Esophagus squamous epithelium (tissue), 5 donors: ENCODE data around the gene MCM5. TPM values are rescaled to one million over a fixed set of nuclear protein-coding genes. Genes with fewer than 3 reads are reported as not detected.
"Not testable (repeated sequence)": the region's sequence is repeated elsewhere in the genome, so short reads cannot be mapped to it uniquely, and the experiment has no call there.

Experiments used
- DNase-seq: peaks from one replicate; lab custom pipeline; 2025; lab: John Stamatoyannopoulos, UW
- H3K27ac ChIP-seq, 4 donors: fragments of 200-600 bp; sonication (generic); one replicate each; pipeline ENCODE4 v1.5.1; 2016 to 2019; ENCODE audit warnings: mild to moderate bottlenecking in 1 of 4
- H3K27me3 ChIP-seq, 4 donors: fragments of 200-600 bp; sonication (generic); 1 replicate in 3 of 4; 2 replicates in 1 of 4; pipeline versions ENCODE4 v1.5.1 to v1.6.0; 2017 to 2021; ENCODE audit warnings: antibody characterized with exemption in 1 of 4
- H3K36me3 ChIP-seq, 3 donors: fragments of 200-600 bp; sonication (generic); one replicate each; pipeline ENCODE4 v1.5.1; 2016 to 2019
- H3K4me1 ChIP-seq, 3 donors: fragments of 200-600 bp; sonication (generic); one replicate each; pipeline ENCODE4 v1.5.1; 2017 to 2019
- H3K4me3 ChIP-seq, 4 donors: fragments of 200-600 bp; sonication (generic); 1 replicate in 3 of 4; 2 replicates in 1 of 4; pipeline ENCODE4 v1.5.1; 2016 to 2019; ENCODE audit warnings: mild to moderate bottlenecking in 2 of 4, moderate library complexity in 1 of 4
- H3K9me3 ChIP-seq, 3 donors: fragments of 200-600 bp; sonication (generic); one replicate each; pipeline ENCODE4 v1.5.1; 2016 to 2019
- CTCF ChIP-seq, 6 experiments: fragments of 450-650 bp in 4 of 6; fragments of 200-600 bp in 2 of 6; sonication (generic) in 2 of 6; IDR thresholded peaks; one replicate each; pipeline ENCODE4 v1.5.1; 2016 to 2019; ENCODE audit warnings: antibody characterized with exemption in 6 of 6, mild to moderate bottlenecking in 4 of 6, moderate library complexity in 4 of 6
- POLR2A ChIP-seq, 4 donors: fragments of 450-650 bp; IDR thresholded peaks; one replicate each; pipeline ENCODE4 v1.6.1; 2017; ENCODE audit warnings: antibody characterized with exemption in 4 of 4, mild to moderate bottlenecking in 4 of 4, moderate library complexity in 3 of 4
- WGBS, 2 donors: methylation state at CpG; one replicate each; pipeline ENCODE4 v1.1.5; 2018; 5-methylcytosine and 5-hydroxymethylcytosine counted together
- intact Hi-C: fragments of 100-400 bp; cut with DNase I; formaldehyde crosslinking; loops from one replicate; pipeline ENCODE4 v1.15.0; 2022
- total RNA-seq, 4 donors: library from RNA; depleted of rRNA; stranded (reverse); fragments of >200 nt; gene quantifications; one replicate each; pipeline ENCODE4 v1.1.0, GENCODE V29; 2016
- donor health status: DM: yes; HTN: yes; CAD: no.

Gene MCM5
- total RNA-seq, 4 donors from 2014 or later = 23.1 to 48.1 (median 34.6) TPM

- H3K36me3 ChIP-seq = no peaks in the 10 kb centered on the region
- peaks cover 0 to 11% (median 3%) of the 10 kb centered on the region in 3 donors for H3K4me1 ChIP-seq
- no peak overlapping the region for H3K27ac ChIP-seq
- peaks cover 0 to 13% (median 0%) of the 10 kb centered on the region in 4 donors for H3K27me3 ChIP-seq
- 62 to 69% methylated on average over 8 to 11 of the region's 18 CpGs for WGBS, 2 donors
- no peaks in the 10 kb centered on the region for H3K9me3 ChIP-seq
- DNase-seq = no peak
- H3K4me3 ChIP-seq = no peak overlapping the region
- intact Hi-C loops = no loop called here
- TF ChIP-seq CTCF (IDR thresholded peaks at IDR 0.05) = no peak
Measured at GRCh38 chr22:35458547-35459422, 58.8 kb downstream of the MCM5 start.

DNA sequence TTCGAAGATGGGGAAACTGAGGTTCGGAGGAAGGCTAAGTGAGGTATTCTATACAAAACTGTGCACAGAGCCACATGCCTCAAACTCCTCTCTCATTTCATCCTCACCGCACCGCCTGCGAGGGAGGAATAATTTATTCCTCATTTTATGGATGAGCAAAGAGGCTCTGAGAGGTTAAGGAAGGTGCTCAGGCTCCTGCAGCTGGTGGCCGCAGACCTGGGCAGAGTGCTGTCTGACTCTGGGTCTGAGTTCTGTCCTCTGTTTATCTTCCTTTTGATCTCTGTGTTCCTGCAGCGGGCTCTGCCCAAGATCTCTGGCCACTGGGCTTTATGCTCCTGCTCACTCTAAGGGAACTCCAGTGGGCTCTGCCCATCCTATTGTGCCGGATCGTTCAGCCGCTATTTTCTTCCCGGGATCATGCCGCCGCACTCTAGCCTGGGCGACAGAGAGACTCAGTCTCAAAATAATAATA, 59.5 kb downstream of the MCM5 start:
- H3K4me1 ChIP-seq = peaks cover 0 to 11% (median 3%) of the 10 kb centered on the region in 3 donors
- intact Hi-C loops = no loop called here
- DNase-seq = no peak
- peaks cover 0 to 6% (median 0%) of the 10 kb centered on the region in 4 donors for H3K27me3 ChIP-seq
- no peaks in the 10 kb centered on the region for H3K9me3 ChIP-seq
- TF ChIP-seq CTCF (IDR thresholded peaks at IDR 0.05) (no peak), POLR2A (IDR thresholded peaks at IDR 0.05) (no peak)
- H3K36me3 ChIP-seq = no peaks in the 10 kb centered on the region
- 95 to 97% methylated on average over 10 to 14 of the region's 14 CpGs for WGBS, 2 donors
- H3K27ac ChIP-seq = no peak overlapping the region
- no peak overlapping the region for H3K4me3 ChIP-seq

DNA sequence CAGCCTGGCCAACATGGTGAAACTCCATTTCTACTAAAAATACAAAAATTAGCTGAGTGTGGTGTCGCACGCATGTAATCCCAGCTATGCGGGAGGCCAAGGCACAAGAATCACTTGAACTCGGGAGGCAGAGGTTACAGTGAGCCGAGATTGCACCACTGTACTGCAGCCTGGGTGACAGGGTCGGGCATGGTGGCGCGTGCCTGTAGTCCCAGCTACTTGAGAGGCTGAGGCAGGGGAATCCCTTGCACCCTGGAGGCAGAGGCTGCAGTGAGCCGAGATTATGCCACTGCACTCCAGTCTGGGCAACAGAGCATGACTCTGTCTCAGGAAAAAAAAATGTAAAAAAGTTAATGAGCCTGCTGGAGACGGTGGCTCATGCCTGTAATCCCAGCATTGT, 60.0 kb downstream of the MCM5 start:
- H3K27me3 ChIP-seq, H3K4me3 ChIP-seq, intact Hi-C loops, H3K9me3 ChIP-seq, H3K27ac ChIP-seq, DNase-seq, H3K36me3 ChIP-seq: not testable (repeated sequence)
- peaks cover 0 to 11% (median 3%) of the 10 kb centered on the region in 3 donors for H3K4me1 ChIP-seq
- 84 to 91% methylated on average over 7 to 8 of the region's 10 CpGs for WGBS, 2 donors

- Histone ChIP-seq H3K27me3 (peaks cover 0 to 3% (median 0%) of the 10 kb centered on the region in 4 donors), H3K4me1 (peaks cover 0 to 11% (median 3%) of the 10 kb centered on the region in 3 donors), H3K9me3 (no peaks in the 10 kb centered on the region), H3K4me3 (no peak overlapping the region), H3K27ac (no peak overlapping the region), H3K36me3 (no peaks in the 10 kb centered on the region)
- intact Hi-C loops = no loop called here
- DNase-seq = no peak
- WGBS, 2 donors = 71 to 77% methylated on average over 8 of the region's 8 CpGs
- no peak for TF ChIP-seq POLR2A (IDR thresholded peaks at IDR 0.05)
- TF ChIP-seq CTCF (IDR thresholded peaks at IDR 0.05) = no peak
Measured at GRCh38 chr22:35460688-35461087, 60.7 kb downstream of the MCM5 start.

DNA sequence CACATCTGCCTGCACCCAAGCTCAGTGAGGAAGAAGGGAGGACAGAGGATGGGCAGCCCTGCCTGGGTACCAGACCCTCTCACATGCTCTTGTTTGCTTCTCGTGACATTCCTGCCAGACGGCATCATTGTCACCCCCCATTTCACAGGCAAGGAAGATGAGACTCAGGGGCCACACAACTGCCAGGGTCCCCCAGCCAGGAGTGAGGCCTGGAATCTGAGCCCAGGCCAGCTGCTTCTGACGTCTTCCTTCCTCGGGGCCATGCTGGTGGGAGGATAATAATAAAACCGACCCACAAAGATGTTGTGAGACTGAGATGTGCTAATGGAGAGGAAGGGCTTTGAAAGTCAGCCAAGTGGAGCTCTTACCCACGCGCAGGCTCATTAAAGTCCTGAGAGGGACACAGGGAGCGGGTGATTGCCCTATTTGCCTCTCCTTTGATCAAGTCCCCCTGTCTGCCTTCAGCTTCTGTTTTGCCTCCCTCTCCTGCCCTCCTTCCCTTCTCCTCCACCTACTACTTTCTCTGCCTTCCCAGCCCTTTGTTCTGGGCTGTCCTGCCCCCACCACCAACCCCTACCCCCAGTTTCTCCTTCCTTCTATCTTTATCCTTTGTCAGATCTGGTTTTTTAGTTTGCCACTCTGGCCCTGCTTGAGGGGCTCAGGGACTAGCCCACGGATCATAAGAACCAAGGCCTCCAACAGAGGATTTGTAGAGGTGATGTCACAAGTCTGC, 62.7 kb downstream of the MCM5 start:
- Histone ChIP-seq H3K36me3 (no peaks in the 10 kb centered on the region), H3K27ac (no peak overlapping the region), H3K9me3 (no peaks in the 10 kb centered on the region), H3K4me1 (peaks cover 2 to 17% (median 4%) of the 10 kb centered on the region in 3 donors), H3K27me3 (peaks cover 0 to 3% (median 0%) of the 10 kb centered on the region in 4 donors), H3K4me3 (no peak overlapping the region)
- intact Hi-C loops = no loop called here
- TF ChIP-seq CTCF (IDR thresholded peaks at IDR 0.05) = no peak
- TF ChIP-seq POLR2A (IDR thresholded peaks at IDR 0.05) = no peak
- whole genome bisulfite sequencing, 2 donors = 72 to 73% methylated on average over 6 to 7 of the region's 9 CpGs
- no peak for DNase-seq
